ENCODE results near the gene SGMS1. TPM values are rescaled to one million over a fixed set of nuclear protein-coding genes. Genes with fewer than 3 reads are reported as not detected.

SGMS1 gene
- polyA plus RNA-seq, 1 donor from 2014 or later: 8.0 TPM

DNA sequence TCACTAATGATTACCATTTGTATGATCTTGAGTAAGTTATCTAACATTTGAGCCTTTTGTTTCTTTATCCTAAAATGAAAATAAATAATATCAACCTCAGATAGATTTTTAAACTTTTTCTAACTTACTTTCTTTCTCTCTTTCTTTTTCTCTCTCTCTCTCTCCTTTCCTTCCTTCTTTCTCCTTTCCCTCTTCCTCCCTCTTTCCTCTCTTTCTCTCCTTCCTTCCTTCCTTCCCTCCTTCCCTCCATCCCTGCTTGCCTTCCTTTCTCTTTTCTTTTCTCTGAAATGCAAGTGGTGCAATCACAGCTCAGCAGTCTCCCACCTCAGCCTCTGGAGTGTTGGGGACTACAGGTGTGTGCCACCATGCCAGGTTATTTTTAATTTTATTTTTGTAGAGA lies 239.5 kb downstream of the SGMS1 start:
- Histone ChIP-seq H3K9me3 (ENCODE audit: low read length) (no peaks in the 10 kb centered on the region), H3K4me2 (ENCODE audit: low read length) (no peak overlapping the region), H3K9me2 (ENCODE audit: insufficient read depth, low read length) (no peaks in the 10 kb centered on the region), H3K27me3 (ENCODE audit: insufficient read depth, low read depth, low read length) (no peaks in the 10 kb centered on the region), H4K20me1 (ENCODE audit: insufficient read depth) (no peaks in the 10 kb centered on the region), H3K79me2 (replicated peaks; ENCODE audit: insufficient read depth, low read length) (no peaks in the 10 kb centered on the region), H3K36me3 (ENCODE audit: insufficient read depth, low read length) (no peaks in the 10 kb centered on the region), H3K9ac (ENCODE audit: low read length) (no peak overlapping the region), H3K4me3 (ENCODE audit: low read length) (no peak overlapping the region), H3K27ac (ENCODE audit: low read length) (no peak overlapping the region), H3F3A (ENCODE audit: insufficient read depth, low read length, poor library complexity, severe bottlenecking) (no peaks in the 10 kb centered on the region), H2AFZ (ENCODE audit: low read depth, low read length) (no peak overlapping the region)
- TF ChIP-seq SMC3 (conservative IDR thresholded peaks at IDR 0.05; ENCODE audit: poor library complexity) (no peak), MXI1 (conservative IDR thresholded peaks at IDR 0.05; ENCODE audit: poor library complexity, severe bottlenecking) (no peak), EZH2 (IDR thresholded peaks at IDR 0.05; ENCODE audit: borderline replicate concordance, insufficient read depth, low read length, poor library complexity, severe bottlenecking) (no peak), RAD21 (conservative IDR thresholded peaks at IDR 0.05) (no peak), POLR2AphosphoS5 (IDR thresholded peaks at IDR 0.05) (no peak), EP300 (conservative IDR thresholded peaks at IDR 0.05; ENCODE audit: poor library complexity, severe bottlenecking) (no peak)
- TF ChIP-seq, protein P1, sequence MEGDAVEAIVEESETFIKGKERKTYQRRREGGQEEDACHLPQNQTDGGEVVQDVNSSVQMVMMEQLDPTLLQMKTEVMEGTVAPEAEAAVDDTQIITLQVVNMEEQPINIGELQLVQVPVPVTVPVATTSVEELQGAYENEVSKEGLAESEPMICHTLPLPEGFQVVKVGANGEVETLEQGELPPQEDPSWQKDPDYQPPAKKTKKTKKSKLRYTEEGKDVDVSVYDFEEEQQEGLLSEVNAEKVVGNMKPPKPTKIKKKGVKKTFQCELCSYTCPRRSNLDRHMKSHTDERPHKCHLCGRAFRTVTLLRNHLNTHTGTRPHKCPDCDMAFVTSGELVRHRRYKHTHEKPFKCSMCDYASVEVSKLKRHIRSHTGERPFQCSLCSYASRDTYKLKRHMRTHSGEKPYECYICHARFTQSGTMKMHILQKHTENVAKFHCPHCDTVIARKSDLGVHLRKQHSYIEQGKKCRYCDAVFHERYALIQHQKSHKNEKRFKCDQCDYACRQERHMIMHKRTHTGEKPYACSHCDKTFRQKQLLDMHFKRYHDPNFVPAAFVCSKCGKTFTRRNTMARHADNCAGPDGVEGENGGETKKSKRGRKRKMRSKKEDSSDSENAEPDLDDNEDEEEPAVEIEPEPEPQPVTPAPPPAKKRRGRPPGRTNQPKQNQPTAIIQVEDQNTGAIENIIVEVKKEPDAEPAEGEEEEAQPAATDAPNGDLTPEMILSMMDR (IDR thresholded peaks at IDR 0.05; ENCODE audit: poor library complexity, severe bottlenecking): no peak
- TF ChIP-seq, protein P2, sequence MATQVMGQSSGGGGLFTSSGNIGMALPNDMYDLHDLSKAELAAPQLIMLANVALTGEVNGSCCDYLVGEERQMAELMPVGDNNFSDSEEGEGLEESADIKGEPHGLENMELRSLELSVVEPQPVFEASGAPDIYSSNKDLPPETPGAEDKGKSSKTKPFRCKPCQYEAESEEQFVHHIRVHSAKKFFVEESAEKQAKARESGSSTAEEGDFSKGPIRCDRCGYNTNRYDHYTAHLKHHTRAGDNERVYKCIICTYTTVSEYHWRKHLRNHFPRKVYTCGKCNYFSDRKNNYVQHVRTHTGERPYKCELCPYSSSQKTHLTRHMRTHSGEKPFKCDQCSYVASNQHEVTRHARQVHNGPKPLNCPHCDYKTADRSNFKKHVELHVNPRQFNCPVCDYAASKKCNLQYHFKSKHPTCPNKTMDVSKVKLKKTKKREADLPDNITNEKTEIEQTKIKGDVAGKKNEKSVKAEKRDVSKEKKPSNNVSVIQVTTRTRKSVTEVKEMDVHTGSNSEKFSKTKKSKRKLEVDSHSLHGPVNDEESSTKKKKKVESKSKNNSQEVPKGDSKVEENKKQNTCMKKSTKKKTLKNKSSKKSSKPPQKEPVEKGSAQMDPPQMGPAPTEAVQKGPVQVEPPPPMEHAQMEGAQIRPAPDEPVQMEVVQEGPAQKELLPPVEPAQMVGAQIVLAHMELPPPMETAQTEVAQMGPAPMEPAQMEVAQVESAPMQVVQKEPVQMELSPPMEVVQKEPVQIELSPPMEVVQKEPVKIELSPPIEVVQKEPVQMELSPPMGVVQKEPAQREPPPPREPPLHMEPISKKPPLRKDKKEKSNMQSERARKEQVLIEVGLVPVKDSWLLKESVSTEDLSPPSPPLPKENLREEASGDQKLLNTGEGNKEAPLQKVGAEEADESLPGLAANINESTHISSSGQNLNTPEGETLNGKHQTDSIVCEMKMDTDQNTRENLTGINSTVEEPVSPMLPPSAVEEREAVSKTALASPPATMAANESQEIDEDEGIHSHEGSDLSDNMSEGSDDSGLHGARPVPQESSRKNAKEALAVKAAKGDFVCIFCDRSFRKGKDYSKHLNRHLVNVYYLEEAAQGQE (IDR thresholded peaks at IDR 0.05; ENCODE audit: borderline replicate concordance): no peak

GRCh38 chr10:50382576-50383023 lies 241.2 kb downstream of the SGMS1 start:
- H3K4me3 ChIP-seq (ENCODE audit: low read length): no peak overlapping the region
- H3K4me2 ChIP-seq (ENCODE audit: low read length): no peak overlapping the region
- H3K36me3 ChIP-seq (ENCODE audit: insufficient read depth, low read length): no peaks in the 10 kb centered on the region
- no peak overlapping the region for H3K27ac ChIP-seq (ENCODE audit: low read length)
- H2AFZ ChIP-seq (ENCODE audit: low read depth, low read length): no peak overlapping the region
- no peak overlapping the region for H3K9ac ChIP-seq (ENCODE audit: low read length)
- no peaks in the 10 kb centered on the region for H3K9me2 ChIP-seq (ENCODE audit: insufficient read depth, low read length)
- TF ChIP-seq RAD21 (conservative IDR thresholded peaks at IDR 0.05) (no peak), EZH2 (IDR thresholded peaks at IDR 0.05; ENCODE audit: borderline replicate concordance, insufficient read depth, low read length, poor library complexity, severe bottlenecking) (no peak), TAF1 (IDR thresholded peaks at IDR 0.05; ENCODE audit: low read depth) (no peak), POLR2AphosphoS5 (IDR thresholded peaks at IDR 0.05) (no peak), MXI1 (conservative IDR thresholded peaks at IDR 0.05; ENCODE audit: poor library complexity, severe bottlenecking) (no peak), SMC3 (conservative IDR thresholded peaks at IDR 0.05; ENCODE audit: poor library complexity) (no peak), EP300 (conservative IDR thresholded peaks at IDR 0.05; ENCODE audit: poor library complexity, severe bottlenecking) (no peak)
- TF ChIP-seq, protein P2 (IDR thresholded peaks at IDR 0.05; ENCODE audit: borderline replicate concordance): no peak
- TF ChIP-seq, protein P1 (IDR thresholded peaks at IDR 0.05; ENCODE audit: poor library complexity, severe bottlenecking): no peak
- H3K9me3 ChIP-seq (ENCODE audit: low read length): no peaks in the 10 kb centered on the region
- H3F3A ChIP-seq (ENCODE audit: insufficient read depth, low read length, poor library complexity, severe bottlenecking): no peaks in the 10 kb centered on the region
- no peaks in the 10 kb centered on the region for H4K20me1 ChIP-seq (ENCODE audit: insufficient read depth)
- no peaks in the 10 kb centered on the region for H3K79me2 ChIP-seq (replicated peaks; ENCODE audit: insufficient read depth, low read length)
- H3K27me3 ChIP-seq (ENCODE audit: insufficient read depth, low read depth, low read length): no peaks in the 10 kb centered on the region

All from neural cell (in vitro differentiated cells).